ENCODE results near the gene SEC22A.

The SEC22A gene

DNA sequence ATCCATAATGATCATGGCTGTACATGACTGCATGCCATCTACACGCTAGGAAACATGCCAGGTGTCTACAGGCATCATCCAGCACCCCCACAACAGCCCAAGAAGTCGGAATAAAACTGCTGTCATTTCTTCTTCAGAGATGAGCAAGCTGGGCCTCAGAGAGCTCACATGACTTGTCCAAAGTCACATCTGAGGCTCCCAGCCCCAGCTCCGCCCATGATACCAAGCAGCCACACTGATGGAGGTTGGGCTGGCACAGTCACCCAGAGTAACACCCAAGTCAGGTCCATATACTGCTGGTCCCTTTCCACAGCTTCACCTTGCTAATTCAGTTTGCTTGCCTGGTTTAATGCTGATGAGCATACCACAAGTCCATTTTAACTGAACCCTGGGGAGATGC, 116.6 kb downstream of the SEC22A start:
- TF ChIP-seq CREB1 (IDR thresholded peaks at IDR 0.05; ENCODE audit: low read depth) (no peak), YY1 (IDR thresholded peaks at IDR 0.05; ENCODE audit: low read depth) (no peak), FOXM1 (IDR thresholded peaks at IDR 0.05; ENCODE audit: borderline replicate concordance, low read depth) (no peak), CEBPB (IDR thresholded peaks at IDR 0.05) (no peak), NFIC (IDR thresholded peaks at IDR 0.05) (no peak), TCF12 (IDR thresholded peaks at IDR 0.05; ENCODE audit: low read depth) (no peak), TEAD4 (IDR thresholded peaks at IDR 0.05) (no peak), EGR1 (IDR thresholded peaks at IDR 0.05) (no peak), RAD21 (IDR thresholded peaks at IDR 0.05; ENCODE audit: low read depth) (no peak), EP300 (IDR thresholded peaks at IDR 0.05; ENCODE audit: borderline replicate concordance) (no peak), TAF1 (IDR thresholded peaks at IDR 0.05; ENCODE audit: low read depth) (no peak), ZBTB7A (IDR thresholded peaks at IDR 0.05; ENCODE audit: low read depth) (no peak)
- TF ChIP-seq, protein P1, sequence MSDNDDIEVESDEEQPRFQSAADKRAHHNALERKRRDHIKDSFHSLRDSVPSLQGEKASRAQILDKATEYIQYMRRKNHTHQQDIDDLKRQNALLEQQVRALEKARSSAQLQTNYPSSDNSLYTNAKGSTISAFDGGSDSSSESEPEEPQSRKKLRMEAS (IDR thresholded peaks at IDR 0.05), result no peak
- TF ChIP-seq, protein P2, sequence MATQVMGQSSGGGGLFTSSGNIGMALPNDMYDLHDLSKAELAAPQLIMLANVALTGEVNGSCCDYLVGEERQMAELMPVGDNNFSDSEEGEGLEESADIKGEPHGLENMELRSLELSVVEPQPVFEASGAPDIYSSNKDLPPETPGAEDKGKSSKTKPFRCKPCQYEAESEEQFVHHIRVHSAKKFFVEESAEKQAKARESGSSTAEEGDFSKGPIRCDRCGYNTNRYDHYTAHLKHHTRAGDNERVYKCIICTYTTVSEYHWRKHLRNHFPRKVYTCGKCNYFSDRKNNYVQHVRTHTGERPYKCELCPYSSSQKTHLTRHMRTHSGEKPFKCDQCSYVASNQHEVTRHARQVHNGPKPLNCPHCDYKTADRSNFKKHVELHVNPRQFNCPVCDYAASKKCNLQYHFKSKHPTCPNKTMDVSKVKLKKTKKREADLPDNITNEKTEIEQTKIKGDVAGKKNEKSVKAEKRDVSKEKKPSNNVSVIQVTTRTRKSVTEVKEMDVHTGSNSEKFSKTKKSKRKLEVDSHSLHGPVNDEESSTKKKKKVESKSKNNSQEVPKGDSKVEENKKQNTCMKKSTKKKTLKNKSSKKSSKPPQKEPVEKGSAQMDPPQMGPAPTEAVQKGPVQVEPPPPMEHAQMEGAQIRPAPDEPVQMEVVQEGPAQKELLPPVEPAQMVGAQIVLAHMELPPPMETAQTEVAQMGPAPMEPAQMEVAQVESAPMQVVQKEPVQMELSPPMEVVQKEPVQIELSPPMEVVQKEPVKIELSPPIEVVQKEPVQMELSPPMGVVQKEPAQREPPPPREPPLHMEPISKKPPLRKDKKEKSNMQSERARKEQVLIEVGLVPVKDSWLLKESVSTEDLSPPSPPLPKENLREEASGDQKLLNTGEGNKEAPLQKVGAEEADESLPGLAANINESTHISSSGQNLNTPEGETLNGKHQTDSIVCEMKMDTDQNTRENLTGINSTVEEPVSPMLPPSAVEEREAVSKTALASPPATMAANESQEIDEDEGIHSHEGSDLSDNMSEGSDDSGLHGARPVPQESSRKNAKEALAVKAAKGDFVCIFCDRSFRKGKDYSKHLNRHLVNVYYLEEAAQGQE (IDR thresholded peaks at IDR 0.05; ENCODE audit: low read depth), result no peak
- TF ChIP-seq, protein P3, sequence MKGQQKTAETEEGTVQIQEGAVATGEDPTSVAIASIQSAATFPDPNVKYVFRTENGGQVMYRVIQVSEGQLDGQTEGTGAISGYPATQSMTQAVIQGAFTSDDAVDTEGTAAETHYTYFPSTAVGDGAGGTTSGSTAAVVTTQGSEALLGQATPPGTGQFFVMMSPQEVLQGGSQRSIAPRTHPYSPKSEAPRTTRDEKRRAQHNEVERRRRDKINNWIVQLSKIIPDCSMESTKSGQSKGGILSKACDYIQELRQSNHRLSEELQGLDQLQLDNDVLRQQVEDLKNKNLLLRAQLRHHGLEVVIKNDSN (IDR thresholded peaks at IDR 0.05), result no peak

DNA sequence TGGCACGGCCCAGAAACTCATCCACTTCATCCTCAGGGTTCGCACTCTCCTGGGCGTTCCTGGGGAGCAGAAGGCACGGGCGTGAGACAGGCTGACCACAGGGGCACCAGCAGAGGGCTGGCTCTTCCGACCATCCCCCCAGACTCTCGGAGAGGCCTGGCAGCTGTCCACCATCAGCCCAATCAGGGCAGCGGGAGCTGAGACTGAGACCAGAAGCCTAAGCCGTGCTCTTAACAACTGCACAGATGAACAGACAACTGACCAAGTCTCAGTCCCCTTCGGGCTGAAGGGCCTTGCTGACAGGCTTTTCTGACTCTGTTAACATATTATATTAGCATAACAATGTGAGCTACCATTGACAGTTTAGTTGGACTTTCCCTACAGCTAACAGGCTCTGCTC, 118.0 kb downstream of the SEC22A start:
- no peak for TF ChIP-seq YY1 (IDR thresholded peaks at IDR 0.05; ENCODE audit: low read depth)
- TF ChIP-seq TEAD4 (IDR thresholded peaks at IDR 0.05), result no peak
- TF ChIP-seq TCF12 (IDR thresholded peaks at IDR 0.05; ENCODE audit: low read depth), result no peak
- TF ChIP-seq, protein P2 (IDR thresholded peaks at IDR 0.05; ENCODE audit: low read depth), result no peak
- TF ChIP-seq NFIC (IDR thresholded peaks at IDR 0.05), result no peak
- TF ChIP-seq CEBPB (IDR thresholded peaks at IDR 0.05), result no peak
- no peak for TF ChIP-seq EP300 (IDR thresholded peaks at IDR 0.05; ENCODE audit: borderline replicate concordance)
- TF ChIP-seq, protein P3 (IDR thresholded peaks at IDR 0.05), result no peak
- TF ChIP-seq FOXM1 (IDR thresholded peaks at IDR 0.05; ENCODE audit: borderline replicate concordance, low read depth), result no peak
- TF ChIP-seq, protein P1 (IDR thresholded peaks at IDR 0.05), result no peak
- no peak for TF ChIP-seq EGR1 (IDR thresholded peaks at IDR 0.05)
- no peak for TF ChIP-seq RAD21 (IDR thresholded peaks at IDR 0.05; ENCODE audit: low read depth)

DNA sequence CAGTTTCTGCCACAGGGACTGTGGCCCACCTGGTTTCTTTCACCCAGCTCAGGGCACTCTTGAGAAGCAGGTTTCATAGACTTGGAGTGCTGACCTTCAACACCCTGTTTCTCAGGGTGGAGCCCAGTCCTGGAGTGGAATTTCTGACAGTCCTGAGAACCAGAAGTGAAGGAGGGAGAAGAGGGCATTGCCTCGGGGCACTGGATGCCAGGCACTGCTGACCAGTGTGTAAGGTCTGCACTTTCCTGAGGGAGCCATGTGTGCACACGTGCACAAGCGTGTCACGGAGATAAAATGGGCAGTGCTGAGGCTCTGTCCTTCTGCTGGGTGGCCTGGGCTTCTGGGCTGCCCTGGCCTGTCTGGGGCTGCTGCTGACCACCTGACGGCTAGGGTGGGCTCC, 118.5 kb downstream of the SEC22A start:
- TF ChIP-seq, protein P2 (IDR thresholded peaks at IDR 0.05; ENCODE audit: low read depth), result no peak
- TF ChIP-seq NFIC (IDR thresholded peaks at IDR 0.05) (no peak), YY1 (IDR thresholded peaks at IDR 0.05; ENCODE audit: low read depth) (no peak), EP300 (IDR thresholded peaks at IDR 0.05; ENCODE audit: borderline replicate concordance) (no peak), TCF12 (IDR thresholded peaks at IDR 0.05; ENCODE audit: low read depth) (no peak), EGR1 (IDR thresholded peaks at IDR 0.05) (no peak), ZBTB7A (IDR thresholded peaks at IDR 0.05; ENCODE audit: low read depth) (no peak), CEBPB (IDR thresholded peaks at IDR 0.05) (no peak), FOXM1 (IDR thresholded peaks at IDR 0.05; ENCODE audit: borderline replicate concordance, low read depth) (no peak), TAF1 (IDR thresholded peaks at IDR 0.05; ENCODE audit: low read depth) (no peak), RAD21 (IDR thresholded peaks at IDR 0.05; ENCODE audit: low read depth) (no peak), TEAD4 (IDR thresholded peaks at IDR 0.05) (no peak), CREB1 (IDR thresholded peaks at IDR 0.05; ENCODE audit: low read depth) (no peak)
- TF ChIP-seq, protein P1 (IDR thresholded peaks at IDR 0.05), result no peak
- TF ChIP-seq, protein P3 (IDR thresholded peaks at IDR 0.05), result no peak

DNA sequence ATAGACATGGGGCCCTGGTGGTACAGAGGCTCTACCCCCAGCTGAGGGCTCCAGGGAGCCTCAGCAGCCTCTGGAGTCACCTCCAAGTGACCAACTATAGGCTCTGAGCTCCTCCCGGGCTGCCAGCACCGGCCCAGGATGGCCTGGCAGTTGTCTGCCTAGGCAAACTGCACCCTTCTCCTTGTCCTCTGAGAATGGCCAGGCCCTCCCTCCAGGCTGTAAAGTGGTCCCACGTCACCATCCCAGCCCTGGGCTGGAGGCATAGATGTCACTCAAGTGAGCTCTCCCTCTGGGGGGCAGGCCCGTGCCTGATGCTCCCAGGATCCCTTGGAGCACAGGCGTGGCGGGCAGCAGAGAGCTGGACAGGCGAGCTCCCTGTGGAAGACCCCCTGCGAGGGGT, 120.1 kb downstream of the SEC22A start:
- TF ChIP-seq ZBTB7A (IDR thresholded peaks at IDR 0.05; ENCODE audit: low read depth) (no peak), RAD21 (IDR thresholded peaks at IDR 0.05; ENCODE audit: low read depth) (no peak), YY1 (IDR thresholded peaks at IDR 0.05; ENCODE audit: low read depth) (no peak), EGR1 (IDR thresholded peaks at IDR 0.05) (no peak)
